H9 (cell line): ENCODE results near the gene GPR137B. TPM values are rescaled to one million over a fixed set of nuclear protein-coding genes. Genes with fewer than 3 reads are reported as not detected.

Experiments used
- DNase-seq: peaks from one replicate; pipeline ENCODE4 v3.0.0-alpha.2; 2017
- H2AFZ ChIP-seq: one replicate; pipeline ENCODE4 v1.6.1; 2013; ENCODE audit warnings: mild to moderate bottlenecking, low read length, control low read depth, moderate library complexity
- H2AK5ac ChIP-seq: 2 replicates; pipeline ENCODE4 v1.6.1; 2013; ENCODE audit warnings: low read length, control low read depth, mixed read lengths; ENCODE audit not compliant: insufficient read length
- H2BK120ac ChIP-seq: one replicate; pipeline ENCODE4 v1.6.1; 2013; ENCODE audit warnings: low read depth, mild to moderate bottlenecking, low read length, control low read depth, inconsistent platforms; ENCODE audit not compliant: poor library complexity, severe bottlenecking
- H2BK12ac ChIP-seq: 2 replicates; pipeline ENCODE4 v1.6.1; 2013; ENCODE audit warnings: low read length, control low read depth, mixed read lengths, low read depth; ENCODE audit not compliant: insufficient read length
- H2BK15ac ChIP-seq: 2 replicates; pipeline ENCODE4 v1.6.1; 2013; ENCODE audit warnings: low read depth, low read length, control low read depth
- H2BK20ac ChIP-seq: one replicate; pipeline ENCODE4 v1.6.1; 2013; ENCODE audit warnings: low read depth, mild to moderate bottlenecking, low read length, control low read depth, inconsistent platforms; ENCODE audit not compliant: poor library complexity, severe bottlenecking
- H2BK5ac ChIP-seq: 2 replicates; pipeline ENCODE4 v1.6.1; 2013; ENCODE audit warnings: low read length, control low read depth, mixed read lengths; ENCODE audit not compliant: insufficient read length
- H3K14ac ChIP-seq: 2 replicates; pipeline ENCODE4 v1.6.1; 2013; ENCODE audit warnings: low read length, control low read depth; ENCODE audit not compliant: insufficient read depth
- H3K18ac ChIP-seq: 2 replicates; pipeline ENCODE4 v1.6.1; 2013; ENCODE audit warnings: low read depth, mild to moderate bottlenecking, mixed read lengths, low read length, control low read depth; ENCODE audit not compliant: insufficient read length
- H3K23ac ChIP-seq: 2 replicates; pipeline ENCODE4 v1.6.1; 2013; ENCODE audit warnings: low read length, control low read depth, mixed read lengths, low read depth; ENCODE audit not compliant: insufficient read length
- H3K23me2 ChIP-seq: 2 replicates; pipeline ENCODE4 v1.6.1; 2013; ENCODE audit warnings: low read depth, mild to moderate bottlenecking, mixed read lengths, low read length, control low read depth; ENCODE audit not compliant: insufficient read length, poor library complexity, severe bottlenecking
- H3K27ac ChIP-seq: 2 replicates; pipeline ENCODE4 v1.5.1; 2013; ENCODE audit warnings: low read length, control low read depth, mixed read lengths, low read depth; ENCODE audit not compliant: insufficient read length
- H3K27me3 ChIP-seq: 2 replicates; pipeline ENCODE4 v1.6.1; 2013; ENCODE audit warnings: low read length, control low read depth, inconsistent platforms; ENCODE audit not compliant: insufficient read depth
- H3K4ac ChIP-seq: 2 replicates; pipeline ENCODE4 v1.6.1; 2013; ENCODE audit warnings: low read depth, mild to moderate bottlenecking, control low read depth, inconsistent platforms, low read length, moderate library complexity
- H3K4me1 ChIP-seq: 2 replicates; pipeline ENCODE4 v1.6.1; 2013; ENCODE audit warnings: low read length, control low read depth, inconsistent platforms; ENCODE audit not compliant: insufficient read depth
- H3K4me2 ChIP-seq: 2 replicates; pipeline ENCODE4 v1.6.1; 2013; ENCODE audit warnings: low read length, control low read depth, mixed read lengths; ENCODE audit not compliant: insufficient read length, insufficient read depth
- H3K56ac ChIP-seq: 2 replicates; pipeline ENCODE4 v1.6.1; 2013; ENCODE audit warnings: low read depth, mild to moderate bottlenecking, mixed read lengths, low read length, control low read depth; ENCODE audit not compliant: insufficient read length
- H3K79me1 ChIP-seq: 2 replicates; pipeline ENCODE4 v1.6.1; 2013; ENCODE audit warnings: low read depth, mild to moderate bottlenecking, moderate library complexity, low read length, control low read depth, inconsistent platforms; ENCODE audit not compliant: insufficient read depth, poor library complexity, severe bottlenecking
- H3K79me2 ChIP-seq: 2 replicates; pipeline ENCODE4 v1.6.1; 2013; ENCODE audit warnings: low read length, control low read depth, inconsistent platforms; ENCODE audit not compliant: insufficient read depth
- H3K9ac ChIP-seq: 2 replicates; pipeline ENCODE4 v1.6.1; 2013; ENCODE audit warnings: low read length, control low read depth, mixed read lengths; ENCODE audit not compliant: insufficient read length; ENCODE audit errors: extremely low read depth
- H3K9me3 ChIP-seq: one replicate; pipeline ENCODE4 v1.6.1; 2013; ENCODE audit warnings: low read depth, low read length, inconsistent platforms; ENCODE audit not compliant: control insufficient read depth
- H3T11ph ChIP-seq: one replicate; pipeline ENCODE4 v1.6.1; 2013; ENCODE audit warnings: mild to moderate bottlenecking, low read length, control low read depth, inconsistent platforms
- H4K20me1 ChIP-seq: one replicate; pipeline ENCODE4 v1.6.1; 2013; ENCODE audit not compliant: control insufficient read depth, insufficient read length, insufficient read depth
- H4K5ac ChIP-seq: 2 replicates; pipeline ENCODE4 v1.6.1; 2013; ENCODE audit warnings: low read depth, mild to moderate bottlenecking, mixed read lengths, low read length, control low read depth; ENCODE audit not compliant: insufficient read length
- H4K8ac ChIP-seq: replicated peaks from 2 replicates; pipeline ENCODE4 v1.6.1; 2013; ENCODE audit warnings: low read length, control low read depth, mixed read lengths, low read depth; ENCODE audit not compliant: insufficient read length
- H4K91ac ChIP-seq: 2 replicates; pipeline ENCODE4 v1.6.1; 2013; ENCODE audit warnings: low read depth, mild to moderate bottlenecking, moderate library complexity, mixed read lengths, low read length, control low read depth; ENCODE audit not compliant: insufficient read length
- H3K27ac Mint-ChIP-seq, 3 experiments: 2 replicates in 2 of 3; 3 replicates in 1 of 3; pipeline ENCODE4 v1.8.0; 2020 to 2021; ENCODE audit warnings: mixed read lengths in 3 of 3, mild to moderate bottlenecking in 1 of 3, moderate library complexity in 1 of 3
- H3K27me3 Mint-ChIP-seq: 2 replicates; pipeline ENCODE4 v1.8.0; 2021; ENCODE audit warnings: low read depth, mild to moderate bottlenecking, moderate library complexity, mixed read lengths
- H3K36me3 Mint-ChIP-seq, 3 experiments: 2 replicates in 2 of 3; 3 replicates in 1 of 3; pipeline ENCODE4 v1.8.0; 2020 to 2021; ENCODE audit warnings: low read depth in 3 of 3, mixed read lengths in 3 of 3; ENCODE audit not compliant: insufficient read depth in 1 of 3
- H3K4me1 Mint-ChIP-seq, 2 experiments: 2 replicates each; pipeline ENCODE4 v1.8.0; 2020; ENCODE audit warnings: mixed read lengths in 2 of 2
- H3K4me3 Mint-ChIP-seq, 2 experiments: 2 replicates in 1 of 2; 3 replicates in 1 of 2; pipeline ENCODE4 v1.8.0; 2020 to 2021; ENCODE audit warnings: mild to moderate bottlenecking in 2 of 2, mixed read lengths in 2 of 2, moderate library complexity in 1 of 2
- H3K9me3 Mint-ChIP-seq, 2 experiments: 2 replicates in 1 of 2; 3 replicates in 1 of 2; pipeline ENCODE4 v1.8.0; 2020; ENCODE audit warnings: mild to moderate bottlenecking in 2 of 2, mixed read lengths in 2 of 2, moderate library complexity in 1 of 2
- WGBS: extraction: QIAGEN DNeasy Blood & Tissue Kit; methylation state at CpG from one replicate; pipeline ENCODE4 v1.1.7; 2013; ENCODE audit warnings: missing lambda C conversion rate, low lambda C conversion rate, mixed read lengths; ENCODE audit not compliant: insufficient read length; ENCODE audit errors: extremely low coverage; 5-methylcytosine and 5-hydroxymethylcytosine counted together
- total RNA-seq: library from RNA; stranded (reverse); gene quantifications from 2 replicates; pipeline ENCODE4 v1.2.1, GENCODE V29; 2021
- TF ChIP-seq, protein P1 (sequence below): fragments of 200-600 bp; sonication (generic); conservative IDR thresholded peaks from 3 replicates; pipeline ENCODE4 v1.8.0; 2021; ENCODE audit warnings: antibody characterized with exemption, mild to moderate bottlenecking

GPR137B gene
- total RNA-seq, 1 experiment from 2014 or later: 5.9 TPM

GRCh38 chr1:236102611-236103010 lies 39.7 kb upstream of the GPR137B start:
- Histone ChIP-seq H3K9ac (no peak overlapping the region), H4K5ac (no peak overlapping the region), H3K4me2 (no peak overlapping the region), H3K23ac (no peak overlapping the region), H3K56ac (no peak overlapping the region), H4K91ac (no peak overlapping the region), H3T11ph (no peak overlapping the region), H3K4me1 (peaks cover 2% of the 10 kb centered on the region; the same call in 1 of the 2 replicates), H2AFZ (no peak overlapping the region), H3K79me1 (no peaks in the 10 kb centered on the region), H3K27ac (no peak overlapping the region), H2BK15ac (no peak overlapping the region), H3K18ac (no peak overlapping the region), H2BK5ac (no peak overlapping the region), H4K20me1 (no peaks in the 10 kb centered on the region), H3K79me2 (no peaks in the 10 kb centered on the region), H3K9me3 (no peaks in the 10 kb centered on the region), H4K8ac (no peak overlapping the region), H2BK20ac (no peak overlapping the region), H3K14ac (no peak overlapping the region), H3K4ac (no peak overlapping the region), H3K27me3 (no peaks in the 10 kb centered on the region; the same call in 1 of the 2 replicates), H2BK120ac (no peak overlapping the region), H2AK5ac (no peak overlapping the region), H3K23me2 (no peaks in the 10 kb centered on the region), H2BK12ac (no peak overlapping the region)
- TF ChIP-seq, protein P1, sequence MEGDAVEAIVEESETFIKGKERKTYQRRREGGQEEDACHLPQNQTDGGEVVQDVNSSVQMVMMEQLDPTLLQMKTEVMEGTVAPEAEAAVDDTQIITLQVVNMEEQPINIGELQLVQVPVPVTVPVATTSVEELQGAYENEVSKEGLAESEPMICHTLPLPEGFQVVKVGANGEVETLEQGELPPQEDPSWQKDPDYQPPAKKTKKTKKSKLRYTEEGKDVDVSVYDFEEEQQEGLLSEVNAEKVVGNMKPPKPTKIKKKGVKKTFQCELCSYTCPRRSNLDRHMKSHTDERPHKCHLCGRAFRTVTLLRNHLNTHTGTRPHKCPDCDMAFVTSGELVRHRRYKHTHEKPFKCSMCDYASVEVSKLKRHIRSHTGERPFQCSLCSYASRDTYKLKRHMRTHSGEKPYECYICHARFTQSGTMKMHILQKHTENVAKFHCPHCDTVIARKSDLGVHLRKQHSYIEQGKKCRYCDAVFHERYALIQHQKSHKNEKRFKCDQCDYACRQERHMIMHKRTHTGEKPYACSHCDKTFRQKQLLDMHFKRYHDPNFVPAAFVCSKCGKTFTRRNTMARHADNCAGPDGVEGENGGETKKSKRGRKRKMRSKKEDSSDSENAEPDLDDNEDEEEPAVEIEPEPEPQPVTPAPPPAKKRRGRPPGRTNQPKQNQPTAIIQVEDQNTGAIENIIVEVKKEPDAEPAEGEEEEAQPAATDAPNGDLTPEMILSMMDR: no peak
- H3K36me3 Mint-ChIP-seq: no peaks in the 10 kb centered on the region
- H3K4me1 Mint-ChIP-seq: peaks cover 10 to 12% of the 10 kb centered on the region in 2 experiments
- no peak for DNase-seq
- H3K4me3 Mint-ChIP-seq: no peak overlapping the region
- WGBS: no CpG with 5 or more reads among the region's 11 CpGs
- peaks cover 4% of the 10 kb centered on the region for H3K27me3 Mint-ChIP-seq
- H3K9me3 Mint-ChIP-seq: no peaks in the 10 kb centered on the region
- H3K27ac Mint-ChIP-seq: no peak overlapping the region
